GM21528 (cell line): ENCODE results near the gene SLC9B2.
"Not testable (repeated sequence)": the region's sequence is repeated elsewhere in the genome, so short reads cannot be mapped to it uniquely, and the experiment has no call there.

Experiments used
- ATAC-seq: cut with Tn5 transposase; IDR thresholded peaks from one replicate; pipeline ENCODE4 v1.9.1; 2021; ENCODE audit warnings: mild to moderate bottlenecking, moderate library complexity; ENCODE audit not compliant: unreplicated experiment, low FRiP score

SLC9B2 gene

GRCh38 chr4:103019308-103020124, 57.0 kb downstream of the SLC9B2 start, which contains the start of gene SLC9B1:
SLC9B1 (minus strand) TSS chr4:103019705; CDS start chr4:102991711, 27,994 bp downstream.
- ATAC-seq: peak; percentile 98

GRCh38 chr4:103018391-103019307, 57.9 kb downstream of the SLC9B2 start:
- ATAC-seq: no peak

GRCh38 chr4:103012551-103012950, 64.0 kb downstream of the SLC9B2 start:
- no peak for ATAC-seq

- ATAC-seq: no peak
Observed at GRCh38 chr4:103012060-103012459, 64.5 kb downstream of the SLC9B2 start.

- ATAC-seq: no peak
Observed at GRCh38 chr4:103011378-103012025, 65.1 kb downstream of the SLC9B2 start.

- ATAC-seq: no peak
Observed at GRCh38 chr4:103010804-103011203, 65.8 kb downstream of the SLC9B2 start.

- ATAC-seq: peak; percentile 86
Observed at GRCh38 chr4:103008875-103009729, 67.5 kb downstream of the SLC9B2 start.

GRCh38 chr4:103002551-103002950, 74.0 kb downstream of the SLC9B2 start:
- ATAC-seq: no peak

- no peak for ATAC-seq
Observed at GRCh38 chr4:102994803-102995202, 81.8 kb downstream of the SLC9B2 start.

GRCh38 chr4:102993985-102994384, 82.6 kb downstream of the SLC9B2 start:
- not testable (repeated sequence) for ATAC-seq

- ATAC-seq: no peak
Observed at GRCh38 chr4:102988429-102989020, 88.0 kb downstream of the SLC9B2 start.

- no peak for ATAC-seq
Observed at GRCh38 chr4:102981005-102981404, 95.6 kb downstream of the SLC9B2 start.
